D721Med (cell line): ENCODE data around the gene WDR5.

ENCODE experiments used
- DNase-seq: peaks from one replicate; pipeline ENCODE4 v3.0.0; 2011; ENCODE audit warnings: low spot score; ENCODE audit not compliant: insufficient read length
- FAIRE-seq: peaks from 2 replicates; lab custom pipeline; 2011; peaks lifted over from hg19 to GRCh38; lab: Jason Lieb, UNC
- TF ChIP-seq, protein P1 (sequence below): IDR thresholded peaks from 2 replicates; pipeline ENCODE4 v1.5.1; 2012; ENCODE audit warnings: mild to moderate bottlenecking, control low read depth; ENCODE audit not compliant: insufficient read depth; ENCODE audit errors: missing control alignments

WDR5 gene

DNA sequence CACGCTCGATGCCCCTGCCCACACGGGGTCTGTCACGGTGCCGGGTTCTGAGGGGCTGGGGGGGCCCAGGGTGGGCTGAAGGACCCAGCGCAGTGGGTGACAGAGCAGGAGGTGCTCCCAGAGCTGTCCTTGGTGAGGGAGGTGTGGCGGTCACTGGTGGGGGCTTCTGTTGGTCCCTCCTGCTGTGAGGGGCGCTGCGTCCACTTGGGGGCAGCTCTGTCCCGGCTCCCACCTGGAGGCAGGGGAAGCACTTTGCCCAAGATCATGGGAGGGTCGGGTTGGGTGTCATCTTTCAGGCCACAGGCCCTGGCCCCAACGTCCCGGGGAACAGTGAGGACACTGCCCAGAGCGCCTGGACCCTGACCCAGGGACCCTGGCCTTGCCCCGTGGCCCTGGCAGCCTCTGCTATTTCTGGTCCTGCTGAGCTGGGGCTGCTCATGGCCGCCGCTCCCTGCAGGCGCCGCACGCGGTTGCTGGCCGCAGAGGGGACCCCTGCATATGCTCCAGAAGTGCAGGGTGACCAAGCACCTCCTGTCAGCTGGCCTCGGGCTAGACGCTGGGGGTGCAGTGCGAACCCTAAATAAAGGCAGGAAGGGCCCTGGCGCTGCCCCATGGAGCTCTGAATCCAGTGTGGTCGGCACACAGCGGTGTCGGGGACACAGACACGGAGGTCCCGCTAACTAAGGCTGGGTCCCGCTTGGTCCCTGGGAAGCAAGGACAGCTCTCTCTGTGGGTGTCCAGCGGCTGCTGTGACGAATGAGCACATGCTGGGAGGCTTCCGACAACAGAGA is 40.1 kb downstream of the WDR5 start:
- DNase-seq (no peak), FAIRE-seq (no peak)
- TF ChIP-seq, protein P1, sequence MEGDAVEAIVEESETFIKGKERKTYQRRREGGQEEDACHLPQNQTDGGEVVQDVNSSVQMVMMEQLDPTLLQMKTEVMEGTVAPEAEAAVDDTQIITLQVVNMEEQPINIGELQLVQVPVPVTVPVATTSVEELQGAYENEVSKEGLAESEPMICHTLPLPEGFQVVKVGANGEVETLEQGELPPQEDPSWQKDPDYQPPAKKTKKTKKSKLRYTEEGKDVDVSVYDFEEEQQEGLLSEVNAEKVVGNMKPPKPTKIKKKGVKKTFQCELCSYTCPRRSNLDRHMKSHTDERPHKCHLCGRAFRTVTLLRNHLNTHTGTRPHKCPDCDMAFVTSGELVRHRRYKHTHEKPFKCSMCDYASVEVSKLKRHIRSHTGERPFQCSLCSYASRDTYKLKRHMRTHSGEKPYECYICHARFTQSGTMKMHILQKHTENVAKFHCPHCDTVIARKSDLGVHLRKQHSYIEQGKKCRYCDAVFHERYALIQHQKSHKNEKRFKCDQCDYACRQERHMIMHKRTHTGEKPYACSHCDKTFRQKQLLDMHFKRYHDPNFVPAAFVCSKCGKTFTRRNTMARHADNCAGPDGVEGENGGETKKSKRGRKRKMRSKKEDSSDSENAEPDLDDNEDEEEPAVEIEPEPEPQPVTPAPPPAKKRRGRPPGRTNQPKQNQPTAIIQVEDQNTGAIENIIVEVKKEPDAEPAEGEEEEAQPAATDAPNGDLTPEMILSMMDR, result peak; percentile 1

DNA sequence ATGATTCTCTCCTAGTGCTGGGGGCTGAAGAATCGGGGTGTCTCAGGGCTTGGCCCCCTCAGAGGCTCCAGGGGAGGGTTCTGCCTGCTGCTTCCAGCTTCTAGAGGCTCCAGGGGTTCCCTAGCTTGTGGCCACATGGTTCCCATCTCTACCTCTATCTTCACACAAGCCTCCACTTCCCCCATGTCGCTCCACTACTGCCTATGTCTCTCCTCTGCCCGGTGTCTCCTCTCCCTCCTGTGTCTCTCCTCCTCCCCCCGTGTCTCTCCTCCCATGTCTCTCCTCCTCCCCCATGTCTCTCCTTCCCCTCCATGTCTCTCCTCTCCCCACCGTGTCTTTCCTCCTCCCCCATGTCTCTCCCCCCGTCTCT is 40.7 kb downstream of the WDR5 start:
- TF ChIP-seq, protein P1, result no peak
- no peak for DNase-seq
- FAIRE-seq, result no peak

DNA sequence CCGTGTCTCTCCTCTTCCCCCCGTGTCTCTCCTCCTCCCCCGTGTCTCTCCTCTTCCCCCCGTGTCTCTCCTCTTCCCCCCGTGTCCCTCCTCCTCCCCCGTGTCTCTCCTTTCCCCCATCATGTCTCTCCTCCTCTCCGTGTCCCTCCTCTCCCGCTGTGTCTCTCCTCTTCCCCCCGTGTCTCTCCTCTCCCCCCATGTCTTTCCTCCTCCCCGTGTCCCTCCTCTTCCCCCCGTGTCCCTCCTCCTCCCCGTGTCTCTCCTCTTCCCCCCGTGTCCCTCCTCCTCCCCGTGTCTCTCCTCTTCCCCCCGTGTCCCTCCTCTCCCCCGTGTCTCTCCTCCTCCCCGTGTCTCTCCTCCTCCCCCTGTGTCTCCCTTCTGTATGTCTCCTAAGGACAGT is 41.3 kb downstream of the WDR5 start:
- DNase-seq (no peak), FAIRE-seq (no peak)
- TF ChIP-seq, protein P1, result no peak

GRCh38 chr9:134177624-134178393 is 41.9 kb downstream of the WDR5 start:
- TF ChIP-seq, protein P1, result no peak
- FAIRE-seq (no peak), DNase-seq (no peak)

DNA sequence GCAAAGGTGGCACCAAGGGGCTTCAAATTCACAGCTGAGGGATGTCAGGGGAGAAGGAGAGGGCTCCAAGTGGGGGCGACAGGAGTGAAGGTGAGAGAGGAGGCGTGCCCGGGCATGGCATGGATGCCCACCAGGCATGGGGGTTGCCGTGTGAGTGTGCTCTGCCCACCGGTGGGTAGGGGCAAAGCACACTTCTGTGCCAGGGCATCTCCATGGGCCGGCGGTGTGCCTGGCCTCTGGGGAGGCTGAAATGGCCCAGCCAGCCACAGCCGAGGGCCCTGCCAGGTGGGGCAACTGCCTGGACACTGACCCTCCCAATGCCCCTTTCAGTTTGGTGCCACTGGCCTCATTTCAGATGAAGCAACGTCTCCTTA is 42.5 kb downstream of the WDR5 start:
- TF ChIP-seq, protein P1, result no peak
- no peak for DNase-seq
- no peak for FAIRE-seq

- TF ChIP-seq, protein P1, result no peak
- FAIRE-seq, result no peak
- no peak for DNase-seq
Measured at GRCh38 chr9:134178768-134179551, 43.1 kb downstream of the WDR5 start.

DNA sequence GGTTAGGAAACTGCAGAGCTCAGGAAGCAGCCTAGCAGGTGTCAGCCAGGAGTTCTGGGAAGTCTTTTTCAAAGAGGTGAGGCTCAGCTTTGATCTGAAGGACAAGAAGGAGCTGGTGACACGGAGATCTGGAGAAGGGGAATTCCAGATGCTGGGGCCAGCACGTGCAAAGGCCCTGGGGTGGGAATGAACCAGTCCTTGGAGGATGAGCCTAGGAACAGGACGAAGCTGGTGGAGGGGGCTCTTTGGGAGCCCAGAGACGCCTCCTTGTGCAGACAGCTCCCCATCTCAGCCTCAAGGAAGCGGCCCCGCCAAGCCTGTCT is 43.7 kb downstream of the WDR5 start:
- FAIRE-seq, result no peak
- TF ChIP-seq, protein P1, result no peak
- DNase-seq, result no peak
